ENCODE data around the gene IFT27.

DNA sequence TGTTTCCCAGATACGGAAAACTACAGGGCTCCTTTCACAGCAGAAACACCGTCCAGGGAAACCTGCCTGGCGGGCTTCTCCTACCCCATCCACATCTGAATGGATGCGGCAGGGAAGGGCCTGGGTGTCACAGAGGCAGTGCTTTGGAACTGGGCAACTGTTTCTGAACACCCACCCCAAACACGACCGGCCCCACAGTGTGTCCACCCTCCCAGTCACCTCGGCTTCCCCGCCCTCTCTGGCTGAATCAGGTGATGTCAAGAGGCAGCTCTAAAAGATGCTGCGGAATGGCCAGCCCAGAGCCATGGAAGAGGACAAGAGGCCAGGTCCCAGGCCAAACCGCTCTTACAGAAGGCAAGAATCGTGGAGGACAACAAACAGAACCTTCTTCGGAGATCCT, 22.0 kb downstream of the IFT27 start:
- TF ChIP-seq, protein P1, sequence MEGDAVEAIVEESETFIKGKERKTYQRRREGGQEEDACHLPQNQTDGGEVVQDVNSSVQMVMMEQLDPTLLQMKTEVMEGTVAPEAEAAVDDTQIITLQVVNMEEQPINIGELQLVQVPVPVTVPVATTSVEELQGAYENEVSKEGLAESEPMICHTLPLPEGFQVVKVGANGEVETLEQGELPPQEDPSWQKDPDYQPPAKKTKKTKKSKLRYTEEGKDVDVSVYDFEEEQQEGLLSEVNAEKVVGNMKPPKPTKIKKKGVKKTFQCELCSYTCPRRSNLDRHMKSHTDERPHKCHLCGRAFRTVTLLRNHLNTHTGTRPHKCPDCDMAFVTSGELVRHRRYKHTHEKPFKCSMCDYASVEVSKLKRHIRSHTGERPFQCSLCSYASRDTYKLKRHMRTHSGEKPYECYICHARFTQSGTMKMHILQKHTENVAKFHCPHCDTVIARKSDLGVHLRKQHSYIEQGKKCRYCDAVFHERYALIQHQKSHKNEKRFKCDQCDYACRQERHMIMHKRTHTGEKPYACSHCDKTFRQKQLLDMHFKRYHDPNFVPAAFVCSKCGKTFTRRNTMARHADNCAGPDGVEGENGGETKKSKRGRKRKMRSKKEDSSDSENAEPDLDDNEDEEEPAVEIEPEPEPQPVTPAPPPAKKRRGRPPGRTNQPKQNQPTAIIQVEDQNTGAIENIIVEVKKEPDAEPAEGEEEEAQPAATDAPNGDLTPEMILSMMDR (IDR thresholded peaks at IDR 0.05) = no peak
- TF ChIP-seq ZFX (IDR thresholded peaks at IDR 0.05; ENCODE audit: borderline replicate concordance) = no peak
